Chondrocyte (in vitro differentiated cells): ENCODE measurements around the gene PFN1. TPM values are rescaled to one million over a fixed set of nuclear protein-coding genes. Genes with fewer than 3 reads are reported as not detected.
A peak's percentile ranks its signal among the peaks of the same experiment; 100 is the strongest.

Experiments used
- DNase-seq: peaks from one replicate; pipeline ENCODE4 v3.0.0; 2021; ENCODE audit warnings: mixed read lengths, low spot score
- H3K27ac Mint-ChIP-seq: one replicate; pipeline ENCODE4 v1.8.0; 2021; ENCODE audit warnings: mild to moderate bottlenecking, moderate library complexity, mixed read lengths; ENCODE audit not compliant: unreplicated experiment
- H3K27me3 Mint-ChIP-seq: 2 replicates; pipeline ENCODE4 v1.8.0; 2021; ENCODE audit warnings: low read depth, mixed read lengths
- H3K36me3 Mint-ChIP-seq: 2 replicates; pipeline ENCODE4 v1.8.0; 2021; ENCODE audit warnings: low read depth, mixed read lengths
- H3K4me1 Mint-ChIP-seq: 2 replicates; pipeline ENCODE4 v1.8.0; 2021; ENCODE audit warnings: low read depth, mild to moderate bottlenecking, mixed read lengths
- H3K4me3 Mint-ChIP-seq: one replicate; pipeline ENCODE4 v1.8.0; 2021; ENCODE audit warnings: mild to moderate bottlenecking, moderate library complexity, mixed read lengths; ENCODE audit not compliant: unreplicated experiment
- H3K9me3 Mint-ChIP-seq: 2 replicates; pipeline ENCODE4 v1.8.0; 2021; ENCODE audit warnings: low read depth, mixed read lengths
- CTCF ChIP-seq: fragments of 200-600 bp; sonication (generic); IDR thresholded peaks from 2 replicates; pipeline ENCODE4 v1.5.0; 2021; ENCODE audit warnings: antibody characterized with exemption, mild to moderate bottlenecking, moderate library complexity
- total RNA-seq: library from RNA; stranded (reverse); gene quantifications from 3 replicates; pipeline ENCODE4 v1.2.1, GENCODE V29; 2021

Gene PFN1
- total RNA-seq, 1 donor from 2014 or later, result 766 TPM

- no peak for DNase-seq
- Mint-ChIP-seq H3K27me3 (no peaks in the 10 kb centered on the region), H3K27ac (no peak overlapping the region), H3K36me3 (peaks cover 14% of the 10 kb centered on the region), H3K4me3 (no peak overlapping the region), H3K4me1 (peaks cover 20% of the 10 kb centered on the region), H3K9me3 (no peaks in the 10 kb centered on the region)
- peak; percentile 24 for TF ChIP-seq CTCF
Measured at GRCh38 chr17:4956493-4957061, 8.2 kb upstream of the PFN1 start.

GRCh38 chr17:4955091-4955490 is 6.8 kb upstream of the PFN1 start:
- Mint-ChIP-seq H3K36me3 (peaks cover 8% of the 10 kb centered on the region), H3K27ac (no peak overlapping the region), H3K4me1 (peaks cover 35% of the 10 kb centered on the region), H3K4me3 (no peak overlapping the region), H3K9me3 (no peaks in the 10 kb centered on the region), H3K27me3 (no peaks in the 10 kb centered on the region)
- DNase-seq, result no peak
- no peak for TF ChIP-seq CTCF

- no peak for TF ChIP-seq CTCF
- peaks cover 38% of the 10 kb centered on the region for H3K4me1 Mint-ChIP-seq
- no peaks in the 10 kb centered on the region for H3K9me3 Mint-ChIP-seq
- no peaks in the 10 kb centered on the region for H3K27me3 Mint-ChIP-seq
- H3K27ac Mint-ChIP-seq, result peak overlapping the region; percentile 88
- no peak overlapping the region for H3K4me3 Mint-ChIP-seq
- no peak for DNase-seq
- H3K36me3 Mint-ChIP-seq, result peaks cover 2% of the 10 kb centered on the region
Measured at GRCh38 chr17:4953451-4953961, 5.2 kb upstream of the PFN1 start.

GRCh38 chr17:4951486-4951885 is 3.2 kb upstream of the PFN1 start:
- Mint-ChIP-seq H3K9me3 (no peaks in the 10 kb centered on the region), H3K4me3 (no peak overlapping the region), H3K27ac (no peak overlapping the region), H3K36me3 (peaks cover 6% of the 10 kb centered on the region), H3K4me1 (peaks cover 44% of the 10 kb centered on the region), H3K27me3 (no peaks in the 10 kb centered on the region)
- no peak for TF ChIP-seq CTCF
- no peak for DNase-seq

- peaks cover 11% of the 10 kb centered on the region for H3K36me3 Mint-ChIP-seq
- no peaks in the 10 kb centered on the region for H3K27me3 Mint-ChIP-seq
- H3K4me3 Mint-ChIP-seq, result peak within 1 kb of the TSS; percentile 68
- H3K4me1 Mint-ChIP-seq, result peaks cover 51% of the 10 kb centered on the region
- no peaks in the 10 kb centered on the region for H3K9me3 Mint-ChIP-seq
- no peak for DNase-seq
- TF ChIP-seq CTCF, result no peak
- H3K27ac Mint-ChIP-seq, result peak within 1 kb of the TSS; percentile 87
Measured at GRCh38 chr17:4950746-4951204, 2.4 kb upstream of the PFN1 start, which contains the start of gene ENO3. Gene ENO3 (plus strand): TSS chr17:4951119. CDS start chr17:4951830, 711 bp downstream.
